Ovary (tissue), 9 donors: ENCODE measurements around the gene PIK3R1. TPM values are rescaled to one million over a fixed set of nuclear protein-coding genes. Genes with fewer than 3 reads are reported as not detected.
A peak's percentile ranks its signal among the peaks of the same experiment; 100 is the strongest.

Experiments
- DNase-seq, 5 donors: peaks; one replicate each; pipeline ENCODE4 v3.0.0-alpha.2; 2019 to 2020
- H3K27ac ChIP-seq, 2 donors: fragments of 200-600 bp; one replicate each; pipeline versions ENCODE4 v1.5.1 to v1.8.0; 2019 to 2022
- H3K27me3 ChIP-seq: fragments of 200-600 bp; one replicate; pipeline ENCODE4 v1.8.0; 2022
- H3K36me3 ChIP-seq: fragments of 200-600 bp; sonication (generic); one replicate; pipeline ENCODE4 v1.5.1; 2019
- H3K4me1 ChIP-seq: one replicate; pipeline ENCODE4 v1.8.1; 2013; ENCODE audit warnings: mild to moderate bottlenecking, moderate library complexity; ENCODE audit not compliant: insufficient read depth
- H3K4me3 ChIP-seq: fragments of 200-600 bp; sonication (generic); one replicate; pipeline ENCODE4 v1.5.1; 2017
- H3K9me3 ChIP-seq, 2 donors: fragments of 200-600 bp in 1 of 2; sonication (generic) in 1 of 2; one replicate each; pipeline versions ENCODE4 v1.5.1 to v1.8.1; 2013 to 2019; ENCODE audit warnings: mild to moderate bottlenecking in 1 of 2, moderate library complexity in 1 of 2
- CTCF ChIP-seq, 3 donors: fragments of 450-650 bp in 2 of 3; fragments of 200-600 bp in 1 of 3; IDR thresholded peaks; one replicate each; pipeline versions ENCODE4 v1.5.1 to v1.8.0; 2016 to 2022; ENCODE audit warnings: antibody characterized with exemption in 3 of 3, mild to moderate bottlenecking in 1 of 3
- EP300 ChIP-seq: sonication (generic); formaldehyde crosslinking; IDR thresholded peaks from one replicate; pipeline ENCODE4 v1.6.1; 2017; ENCODE audit warnings: antibody characterized with exemption
- POLR2A ChIP-seq: fragments of 450-650 bp; IDR thresholded peaks from one replicate; pipeline ENCODE4 v1.6.1; 2017; ENCODE audit warnings: antibody characterized with exemption, mild to moderate bottlenecking, moderate library complexity
- WGBS, 3 donors: extraction: QIAGEN DNeasy Blood & Tissue Kit in 1 of 3; methylation state at CpG; one replicate each; pipeline versions ENCODE4 v1.1.5 to v1.1.7; 2013 to 2017; 5-methylcytosine and 5-hydroxymethylcytosine counted together
- intact Hi-C, 4 donors: fragments of 100-400 bp; cut with DNase I; formaldehyde crosslinking; loops; one replicate each; pipeline versions ENCODE4 v1.11.0 to v1.15.1; 2022 to 2023
- polyA plus RNA-seq, 2 donors: library from polyadenylated mRNA; stranded (reverse); fragments of 200-250 nt in 1 of 2; fragments of 350-450 nt in 1 of 2; fragmentation: Illumina TruSeq in 1 of 2; extraction: RNeasy Lipid Tissue Mini Kit (QIAGEN cat#74804) in 1 of 2; gene quantifications; one replicate each; pipeline ENCODE4 v1.2.3, GENCODE V29; 2013 to 2014
- total RNA-seq, 7 donors: library from RNA; depleted of rRNA in 2 of 7; stranded (reverse); fragments of >200 nt in 2 of 7; fragmentation: NEBNext Ultra II Directional in 3 of 7; extraction: Animal tissue kit (Norgen Biotek cat#: 25700) in 3 of 7; gene quantifications; one replicate each; pipeline versions ENCODE4 v1.1.0 to v1.2.4, GENCODE V29; 2016 to 2023
- donor health status: DM: no; HTN: no; CAD: no; lungs with moderate emphysema.
- donor health status: DM: no; HTN: no; CAD: no.
- donor health status: Bipolar disorder and iron deficiency.
- donor health status: DM: yes; HTN: yes; CAD: no.
- donor health status: DM: no; HTN: no; CAD: no.
- donor health status: DM: yes; HTN: yes; CAD: no.

PIK3R1 gene
- total and polyA plus RNA-seq, 9 donors, result 25.2 to 206 (median 81.2) TPM

GRCh38 chr5:68342693-68343092 lies 127.1 kb downstream of the PIK3R1 start:
- no peak for DNase-seq
- no peak overlapping the region for H3K4me3 ChIP-seq
- H3K27me3 ChIP-seq, result no peaks in the 10 kb centered on the region
- H3K36me3 ChIP-seq, result no peaks in the 10 kb centered on the region
- TF ChIP-seq CTCF (IDR thresholded peaks at IDR 0.05), result no peak
- TF ChIP-seq POLR2A, result no peak
- no peak for TF ChIP-seq EP300
- H3K9me3 ChIP-seq, result no peaks in the 10 kb centered on the region
- no peak overlapping the region for H3K27ac ChIP-seq
- intact Hi-C loops, result no loop called here
- H3K4me1 ChIP-seq, result no peaks in the 10 kb centered on the region
- WGBS, 3 donors, result 94 to 100% (median 100%) methylated on average over 1 of the region's 1 CpG

- H3K4me3 ChIP-seq, result no peak overlapping the region
- no peaks in the 10 kb centered on the region for H3K36me3 ChIP-seq
- no peaks in the 10 kb centered on the region for H3K27me3 ChIP-seq
- WGBS, 3 donors, result 44 to 57% (median 54%) methylated on average over 5 of the region's 5 CpGs
- no peak overlapping the region for H3K27ac ChIP-seq
- TF ChIP-seq CTCF (IDR thresholded peaks at IDR 0.05), result no peak
- no peak for TF ChIP-seq EP300
- no peak for TF ChIP-seq POLR2A
- DNase-seq, result peak in 3 of 5 donors; percentile 30 to 53 (median 32)
- intact Hi-C loops, result no loop called here
- no peaks in the 10 kb centered on the region for H3K9me3 ChIP-seq
- H3K4me1 ChIP-seq, result no peaks in the 10 kb centered on the region
Measured at GRCh38 chr5:68343421-68343826, 127.9 kb downstream of the PIK3R1 start.

DNA sequence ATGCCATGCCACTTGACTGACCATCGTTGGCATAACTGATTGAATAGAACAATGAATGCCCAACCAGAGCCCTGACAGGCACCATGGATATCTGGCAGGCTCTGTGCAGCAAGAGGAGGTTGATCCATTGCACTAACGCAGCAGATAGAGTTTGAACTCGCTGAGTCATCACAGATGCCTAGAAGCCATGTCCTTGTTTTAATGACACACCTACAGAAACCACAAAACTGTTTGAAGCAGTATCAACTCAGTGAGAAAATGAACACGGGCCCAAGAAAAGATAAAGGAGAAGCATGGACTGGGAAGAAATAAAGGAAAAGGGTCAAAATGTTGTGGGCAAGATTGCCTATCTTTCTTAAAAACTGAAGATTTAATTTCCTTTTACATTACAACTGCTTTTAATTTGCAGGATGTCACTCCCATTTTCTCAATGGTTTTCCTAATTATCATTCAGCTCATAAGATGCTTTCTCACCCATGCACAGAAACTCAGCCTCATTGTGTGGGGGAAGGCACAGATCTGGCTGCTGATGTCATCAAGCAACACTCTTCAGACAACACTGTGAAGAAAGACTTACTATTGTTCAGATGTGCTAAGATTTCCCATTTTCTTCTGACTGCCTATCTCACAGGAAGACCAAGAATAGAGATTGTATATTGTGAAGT lies 129.0 kb downstream of the PIK3R1 start:
- Histone ChIP-seq H3K27me3 (no peaks in the 10 kb centered on the region), H3K4me1 (no peaks in the 10 kb centered on the region), H3K27ac (no peak overlapping the region), H3K9me3 (no peaks in the 10 kb centered on the region), H3K4me3 (no peak overlapping the region), H3K36me3 (no peaks in the 10 kb centered on the region)
- TF ChIP-seq CTCF (IDR thresholded peaks at IDR 0.05), result no peak
- TF ChIP-seq POLR2A, result no peak
- TF ChIP-seq EP300, result no peak
- intact Hi-C loops, result no loop called here
- DNase-seq, result no peak
- 51 to 54% (median 53%) methylated on average over 4 of the region's 4 CpGs for WGBS, 3 donors

GRCh38 chr5:68345171-68345570 lies 129.6 kb downstream of the PIK3R1 start:
- intact Hi-C loops, result no loop called here
- 75 to 83% (median 78%) methylated on average over 3 of the region's 3 CpGs for WGBS, 3 donors
- no peaks in the 10 kb centered on the region for H3K4me1 ChIP-seq
- no peak overlapping the region for H3K4me3 ChIP-seq
- DNase-seq, result no peak
- H3K36me3 ChIP-seq, result no peaks in the 10 kb centered on the region
- TF ChIP-seq EP300 (no peak), CTCF (IDR thresholded peaks at IDR 0.05) (no peak), POLR2A (no peak)
- H3K27me3 ChIP-seq, result no peaks in the 10 kb centered on the region
- H3K27ac ChIP-seq, result no peak overlapping the region
- H3K9me3 ChIP-seq, result no peaks in the 10 kb centered on the region
